PC-9 (cell line): Measurements from ENCODE around the gene CCNL2. TPM values are rescaled to one million over a fixed set of nuclear protein-coding genes. Genes with fewer than 3 reads are reported as not detected.

Experiments
- BruUV-seq: library from RNA; stranded (reverse); fragments of 400-500 nt; replicated peaks from 2 replicates; lab custom pipeline; 2021; lab: Mats Ljungman, UMichigan
- CTCF ChIA-PET: fragments of 300-600 bp; sonication (Branson Sonifier 250); formaldehyde crosslinking; loops from one replicate; lab custom pipeline; 2022; ENCODE audit warnings: antibody characterized with exemption; lab: Charles Lee
- POLR2A ChIA-PET: fragments of 300-600 bp; sonication (Branson Sonifier 250); formaldehyde crosslinking; loops from one replicate; lab custom pipeline; 2022; ENCODE audit warnings: antibody characterized with exemption; ENCODE audit not compliant: unreplicated experiment; lab: Charles Lee
- DNase-seq, 2 experiments: peaks; one replicate each; pipeline versions ENCODE4 v3.0.0 to v3.0.0-alpha.2; 2015 to 2022; ENCODE audit warnings: mixed read lengths in 1 of 2
- H2AFZ ChIP-seq: fragments of 200-600 bp; sonication (generic); 2 replicates; pipeline ENCODE4 v1.8.1; 2017; ENCODE audit warnings: antibody characterized with exemption
- H3F3A ChIP-seq: fragments of 200-600 bp; sonication (generic); 2 replicates; pipeline ENCODE4 v1.8.1; 2017; ENCODE audit warnings: antibody characterized with exemption, mild to moderate bottlenecking, low read depth; ENCODE audit not compliant: insufficient read depth
- H3K27ac ChIP-seq: fragments of 200-600 bp; sonication (generic); 2 replicates; pipeline ENCODE4 v1.6.1; 2016; ENCODE audit warnings: mixed run types
- H3K27me3 ChIP-seq: fragments of 200-600 bp; sonication (generic); 2 replicates; pipeline ENCODE4 v1.6.1; 2016; ENCODE audit warnings: low read depth, mixed run types; ENCODE audit not compliant: insufficient read depth
- H3K36me3 ChIP-seq: fragments of 200-600 bp; sonication (generic); 2 replicates; pipeline ENCODE4 v1.6.1; 2016; ENCODE audit warnings: low read depth, mixed run types
- H3K4me1 ChIP-seq: fragments of 200-600 bp; sonication (generic); replicated peaks from 2 replicates; pipeline ENCODE4 v1.6.1; 2016; ENCODE audit warnings: mixed run types; ENCODE audit not compliant: insufficient read depth
- H3K4me2 ChIP-seq: fragments of 200-600 bp; sonication (generic); 2 replicates; pipeline ENCODE4 v1.6.1; 2017; ENCODE audit warnings: mixed run types
- H3K4me3 ChIP-seq: fragments of 200-600 bp; sonication (generic); 2 replicates; pipeline ENCODE4 v1.6.1; 2016; ENCODE audit warnings: mixed run types
- H3K79me2 ChIP-seq: fragments of 200-600 bp; sonication (generic); 2 replicates; pipeline ENCODE4 v1.6.1; 2017; ENCODE audit warnings: low read depth, mixed run types
- H3K9me2 ChIP-seq: fragments of 200-600 bp; sonication (generic); 2 replicates; pipeline ENCODE4 v1.8.1; 2017; ENCODE audit warnings: mild to moderate bottlenecking; ENCODE audit not compliant: insufficient read depth
- H3K9me3 ChIP-seq: fragments of 200-600 bp; sonication (generic); 2 replicates; pipeline ENCODE4 v1.8.1; 2016; ENCODE audit warnings: low read depth; ENCODE audit not compliant: insufficient read depth
- H4K20me1 ChIP-seq: fragments of 200-600 bp; sonication (generic); 2 replicates; pipeline ENCODE4 v1.8.1; 2017; ENCODE audit not compliant: insufficient read depth
- EZH2 ChIP-seq: fragments of 200-600 bp; sonication (generic); IDR thresholded peaks from 2 replicates; pipeline ENCODE4 v1.8.0; 2017; ENCODE audit warnings: antibody characterized with exemption, low read depth
- intact Hi-C: fragments of 100-400 bp; cut with micrococcal nuclease; formaldehyde crosslinking; loops from one replicate; pipeline ENCODE4 v1.10.0; 2022; ENCODE audit not compliant: unreplicated experiment
- total RNA-seq: library from RNA; stranded (reverse); gene quantifications from 2 replicates; pipeline ENCODE4 v1.2.3, GENCODE V29; 2021
- TF ChIP-seq, protein P1 (sequence below): fragments of 200-600 bp; sonication (generic); conservative IDR thresholded peaks from 2 replicates; pipeline ENCODE4 v1.6.1; 2017; ENCODE audit warnings: mixed run types, antibody characterized with exemption, mild to moderate bottlenecking, moderate library complexity

Gene CCNL2
- total RNA-seq, 1 experiment from 2014 or later, result 162 TPM

DNA sequence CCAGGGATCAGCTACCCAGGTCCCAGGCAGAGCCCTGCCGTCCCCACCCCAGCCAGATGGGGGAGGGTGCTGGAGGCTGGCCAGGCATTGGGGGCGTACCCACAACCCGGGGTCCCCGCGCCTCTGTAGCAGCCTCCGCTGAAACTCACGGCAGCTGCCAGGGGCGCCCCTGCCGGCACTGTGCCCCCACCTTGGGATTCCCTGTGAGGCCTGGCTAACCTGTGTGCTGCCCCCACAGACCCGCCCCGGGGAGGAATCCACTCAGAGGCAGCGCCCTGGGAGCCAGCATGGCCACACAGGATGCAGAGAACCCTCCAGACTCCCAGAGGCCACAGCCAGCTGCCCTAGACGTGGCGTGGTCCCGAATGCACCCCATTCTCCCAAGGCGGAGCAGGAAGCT, 53.8 kb downstream of the CCNL2 start:
- peaks cover 67% of the 10 kb centered on the region for H3F3A ChIP-seq
- H3K79me2 ChIP-seq, result peaks cover 73% of the 10 kb centered on the region
- H3K27me3 ChIP-seq, result no peaks in the 10 kb centered on the region
- POLR2A ChIA-PET, result no interaction called here
- peak; percentile 59 to 71 for DNase-seq
- TF ChIP-seq, protein P1, sequence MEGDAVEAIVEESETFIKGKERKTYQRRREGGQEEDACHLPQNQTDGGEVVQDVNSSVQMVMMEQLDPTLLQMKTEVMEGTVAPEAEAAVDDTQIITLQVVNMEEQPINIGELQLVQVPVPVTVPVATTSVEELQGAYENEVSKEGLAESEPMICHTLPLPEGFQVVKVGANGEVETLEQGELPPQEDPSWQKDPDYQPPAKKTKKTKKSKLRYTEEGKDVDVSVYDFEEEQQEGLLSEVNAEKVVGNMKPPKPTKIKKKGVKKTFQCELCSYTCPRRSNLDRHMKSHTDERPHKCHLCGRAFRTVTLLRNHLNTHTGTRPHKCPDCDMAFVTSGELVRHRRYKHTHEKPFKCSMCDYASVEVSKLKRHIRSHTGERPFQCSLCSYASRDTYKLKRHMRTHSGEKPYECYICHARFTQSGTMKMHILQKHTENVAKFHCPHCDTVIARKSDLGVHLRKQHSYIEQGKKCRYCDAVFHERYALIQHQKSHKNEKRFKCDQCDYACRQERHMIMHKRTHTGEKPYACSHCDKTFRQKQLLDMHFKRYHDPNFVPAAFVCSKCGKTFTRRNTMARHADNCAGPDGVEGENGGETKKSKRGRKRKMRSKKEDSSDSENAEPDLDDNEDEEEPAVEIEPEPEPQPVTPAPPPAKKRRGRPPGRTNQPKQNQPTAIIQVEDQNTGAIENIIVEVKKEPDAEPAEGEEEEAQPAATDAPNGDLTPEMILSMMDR, result no peak
- TF ChIP-seq EZH2, result no peak
- H4K20me1 ChIP-seq, result no peaks in the 10 kb centered on the region
- BruUV-seq, result no TSS peak
- H3K9me3 ChIP-seq, result no peaks in the 10 kb centered on the region
- H3K4me1 ChIP-seq, result peaks cover 51% of the 10 kb centered on the region
- H3K9me2 ChIP-seq, result no peaks in the 10 kb centered on the region
- intact Hi-C loops, result loop anchor here (2.0 to 10.0 kb wide), 4 partner anchors 15 to 89 kb away; partner anchors contain the start of genes TAS1R3, UBE2J2 and VWA1
- peak overlapping the region; percentile 93 for H3K4me2 ChIP-seq
- H2AFZ ChIP-seq, result no peak overlapping the region
- peak overlapping the region; percentile 92 for H3K27ac ChIP-seq
- CTCF ChIA-PET, result no interaction called here
- peaks cover 10% of the 10 kb centered on the region; the same call in 1 of the 2 replicates for H3K36me3 ChIP-seq
- H3K4me3 ChIP-seq, result peak overlapping the region; percentile 85; the same call in 1 of the 2 replicates

DNA sequence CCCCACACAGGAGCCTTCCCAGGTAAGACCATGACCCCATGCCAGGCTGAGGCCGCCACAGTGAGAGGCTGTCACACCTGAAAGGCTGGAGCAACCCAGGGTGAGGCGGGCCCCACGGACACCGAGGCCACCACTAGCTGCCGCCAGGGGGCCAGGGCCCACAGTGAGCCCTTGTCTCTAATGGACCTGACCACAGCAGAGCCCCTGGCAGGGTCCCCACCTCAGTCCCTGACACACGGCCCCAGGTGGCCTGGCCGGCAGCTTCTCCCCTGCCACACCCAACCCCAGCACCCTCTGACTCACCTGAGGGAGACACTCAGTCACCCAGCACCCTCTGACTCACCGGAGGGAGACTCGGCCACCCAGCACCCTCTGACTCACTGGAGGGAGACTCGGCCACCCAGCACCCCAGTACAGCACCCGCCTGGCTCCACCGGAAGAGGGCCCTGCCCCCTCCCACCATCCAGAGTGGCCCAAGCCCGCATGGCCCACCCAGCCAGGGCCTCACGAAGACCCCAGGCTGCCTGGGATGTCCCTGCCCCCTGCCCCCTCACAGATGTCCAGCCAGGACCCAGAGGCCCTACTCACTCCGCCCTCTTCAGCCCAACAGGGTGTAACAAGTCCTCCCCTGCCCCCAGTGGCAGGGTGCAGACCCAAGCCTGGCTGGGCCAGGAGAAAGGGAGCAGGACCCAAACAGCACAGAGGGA, 54.3 kb downstream of the CCNL2 start:
- no peaks in the 10 kb centered on the region for H4K20me1 ChIP-seq
- peaks cover 76% of the 10 kb centered on the region for H3K79me2 ChIP-seq

DNA sequence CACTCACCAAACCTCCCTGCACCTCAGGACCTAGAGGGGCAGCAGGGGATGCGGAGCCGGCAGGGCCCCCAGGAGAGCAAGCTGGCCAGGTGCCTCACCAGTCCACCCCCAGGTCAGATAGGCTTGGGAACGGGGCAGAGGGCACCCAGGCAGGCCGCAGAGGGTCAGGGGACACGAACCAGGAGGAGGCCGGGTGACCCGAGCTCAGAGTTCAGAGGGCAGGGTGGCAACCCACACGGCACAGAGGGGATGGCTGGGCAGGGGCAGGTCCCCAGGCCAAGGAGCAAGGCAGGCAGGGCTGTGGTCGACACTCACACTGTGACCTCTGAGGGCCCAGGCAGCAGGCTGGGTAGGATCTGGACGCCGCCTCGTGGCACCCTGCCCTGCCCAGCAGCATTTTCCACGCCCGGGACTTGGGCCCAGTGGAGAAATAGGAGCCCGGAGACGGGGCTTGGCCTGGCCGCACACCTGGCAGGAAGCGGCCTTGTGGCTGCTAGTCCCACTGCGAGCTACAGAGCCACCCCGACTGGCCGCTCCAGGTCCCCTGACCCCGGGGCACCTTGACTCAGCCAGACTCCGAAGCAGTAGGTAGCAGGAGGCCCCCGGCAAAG, 55.2 kb downstream of the CCNL2 start:
- Histone ChIP-seq H3F3A (peaks cover 67% of the 10 kb centered on the region), H2AFZ (no peak overlapping the region), H3K36me3 (peaks cover 10% of the 10 kb centered on the region; the same call in 1 of the 2 replicates), H3K4me2 (peak overlapping the region; percentile 93), H3K9me3 (no peaks in the 10 kb centered on the region), H3K27ac (peak overlapping the region; percentile 92), H3K79me2 (peaks cover 76% of the 10 kb centered on the region), H4K20me1 (no peaks in the 10 kb centered on the region), H3K4me1 (peaks cover 51% of the 10 kb centered on the region), H3K4me3 (peak overlapping the region; percentile 32; the same call in 1 of the 2 replicates), H3K9me2 (no peaks in the 10 kb centered on the region), H3K27me3 (no peaks in the 10 kb centered on the region)
- TSS peak; percentile 17 for BruUV-seq
- TF ChIP-seq EZH2, result no peak
- TF ChIP-seq, protein P1, result no peak
- ChIA-PET CTCF (interaction anchor here (0.6 kb wide), 1 partner anchor 155 kb away, joined by 6 read pairs; no protein-coding TSS in a partner anchor), POLR2A (interaction anchor here (0.6 kb wide), 1 partner anchor 31 kb away, joined by 6 read pairs; the partner anchor contains the start of gene AURKAIP1)
- intact Hi-C loops, result loop anchor here (1.0 to 10.0 kb wide), 5 partner anchors 13 to 161 kb away; partner anchors contain the start of genes TAS1R3 and VWA1
- peak; percentile 88 for DNase-seq

More for the DNA sequence above, 54.3 kb downstream of the CCNL2 start:
- peak overlapping the region; percentile 93 for H3K4me2 ChIP-seq
- no peak for TF ChIP-seq EZH2
- TF ChIP-seq, protein P1, result peak; percentile 79
- intact Hi-C loops, result loop anchor here (1.0 to 10.0 kb wide), 6 partner anchors 14 to 160 kb away; partner anchors contain the start of genes TAS1R3, UBE2J2 and VWA1
- peak overlapping the region; percentile 85; the same call in 1 of the 2 replicates for H3K4me3 ChIP-seq
- BruUV-seq, result no TSS peak
- H3K27ac ChIP-seq, result peak overlapping the region; percentile 92
- H2AFZ ChIP-seq, result no peak overlapping the region
- H3K36me3 ChIP-seq, result peaks cover 10% of the 10 kb centered on the region; the same call in 1 of the 2 replicates
- CTCF ChIA-PET, result interaction anchor here (0.6 kb wide), 1 partner anchor 154 kb away, joined by 6 read pairs; no protein-coding TSS in a partner anchor
- DNase-seq, result peak; percentile 96 to 98
- no peaks in the 10 kb centered on the region for H3K9me3 ChIP-seq
- no peaks in the 10 kb centered on the region for H3K9me2 ChIP-seq
- peaks cover 51% of the 10 kb centered on the region for H3K4me1 ChIP-seq
- H3F3A ChIP-seq, result peaks cover 67% of the 10 kb centered on the region
- no peaks in the 10 kb centered on the region for H3K27me3 ChIP-seq
- POLR2A ChIA-PET, result no interaction called here
